GM21619 (cell line): ENCODE data around the gene CADPS.
A peak's percentile ranks its signal among the peaks of the same experiment; 100 is the strongest.

Experiments
- ATAC-seq: cut with Tn5 transposase; IDR thresholded peaks from one replicate; pipeline ENCODE4 v1.9.1; 2021; ENCODE audit not compliant: unreplicated experiment

Gene CADPS

GRCh38 chr3:62699728-62700127 lies 175.5 kb downstream of the CADPS start:
- ATAC-seq = no peak

GRCh38 chr3:62696011-62696410 lies 179.2 kb downstream of the CADPS start:
- no peak for ATAC-seq

- no peak for ATAC-seq
Measured at GRCh38 chr3:62688812-62689211, 186.4 kb downstream of the CADPS start.

GRCh38 chr3:62688050-62688449 lies 187.2 kb downstream of the CADPS start:
- no peak for ATAC-seq

GRCh38 chr3:62686503-62687294 lies 188.5 kb downstream of the CADPS start:
- ATAC-seq = no peak

GRCh38 chr3:62682826-62683225 lies 192.4 kb downstream of the CADPS start:
- no peak for ATAC-seq

- no peak for ATAC-seq
Measured at GRCh38 chr3:62679988-62680387, 195.2 kb downstream of the CADPS start.

- ATAC-seq = no peak
Measured at GRCh38 chr3:62678841-62679240, 196.4 kb downstream of the CADPS start.

- ATAC-seq = no peak
Measured at GRCh38 chr3:62677926-62678325, 197.3 kb downstream of the CADPS start.

- no peak for ATAC-seq
Measured at GRCh38 chr3:62676689-62677271, 198.4 kb downstream of the CADPS start.

- no peak for ATAC-seq
Measured at GRCh38 chr3:62675492-62675891, 199.7 kb downstream of the CADPS start.

GRCh38 chr3:62672988-62673313 lies 202.3 kb downstream of the CADPS start:
- ATAC-seq = no peak

- peak; percentile 89 for ATAC-seq
Measured at GRCh38 chr3:62672270-62672987, 202.8 kb downstream of the CADPS start.

GRCh38 chr3:62670351-62670750 lies 204.9 kb downstream of the CADPS start:
- no peak for ATAC-seq

- no peak for ATAC-seq
Measured at GRCh38 chr3:62669161-62669560, 206.1 kb downstream of the CADPS start.

GRCh38 chr3:62667714-62668113 lies 207.5 kb downstream of the CADPS start:
- no peak for ATAC-seq

GRCh38 chr3:62665627-62666437 lies 209.4 kb downstream of the CADPS start:
- peak; percentile 88 for ATAC-seq

GRCh38 chr3:62662677-62663076 lies 212.5 kb downstream of the CADPS start:
- no peak for ATAC-seq

GRCh38 chr3:62659660-62660059 lies 215.6 kb downstream of the CADPS start:
- ATAC-seq = no peak

- no peak for ATAC-seq
Measured at GRCh38 chr3:62655691-62656063, 219.5 kb downstream of the CADPS start.

GRCh38 chr3:62655056-62655690 lies 220.0 kb downstream of the CADPS start:
- no peak for ATAC-seq
